COR-L47 (cell line): ENCODE measurements around the gene DUSP15.
"Not testable (repeated sequence)": the region's sequence is repeated elsewhere in the genome, so short reads cannot be mapped to it uniquely, and the experiment has no call there.

ENCODE experiments used
- DNase-seq: peaks from one replicate; lab custom pipeline; 2025; lab: John Stamatoyannopoulos, UW

Gene DUSP15

GRCh38 chr20:31869942-31870725 lies at the start of gene DUSP15, which contains the start of gene TTLL9:
TSS of gene DUSP15 (minus strand) at chr20:31870527. CDS start at chr20:31870337, 190 bp downstream.
TSS of gene TTLL9 (plus strand) at chr20:31870634. CDS start at chr20:31871127, 493 bp downstream.
- DNase-seq = no peak

- no peak for DNase-seq
Measured at GRCh38 chr20:31919410-31920155, 49.3 kb upstream of the DUSP15 start.

- no peak for DNase-seq
Measured at GRCh38 chr20:31918466-31919105, 48.3 kb upstream of the DUSP15 start.

- DNase-seq = not testable (repeated sequence)
Measured at GRCh38 chr20:31917962-31918412, 47.7 kb upstream of the DUSP15 start.

GRCh38 chr20:31916708-31917107 lies 46.4 kb upstream of the DUSP15 start:
- DNase-seq = no peak

GRCh38 chr20:31915491-31916280 lies 45.4 kb upstream of the DUSP15 start:
- DNase-seq = no peak

GRCh38 chr20:31914170-31914569 lies 43.8 kb upstream of the DUSP15 start:
- no peak for DNase-seq

GRCh38 chr20:31913431-31914157 lies 43.3 kb upstream of the DUSP15 start:
- no peak for DNase-seq

- no peak for DNase-seq
Measured at GRCh38 chr20:31910071-31910803, 39.9 kb upstream of the DUSP15 start.

- no peak for DNase-seq
Measured at GRCh38 chr20:31909253-31910070, 39.1 kb upstream of the DUSP15 start.

- no peak for DNase-seq
Measured at GRCh38 chr20:31908424-31908823, 38.1 kb upstream of the DUSP15 start.

- no peak for DNase-seq
Measured at GRCh38 chr20:31908016-31908415, 37.7 kb upstream of the DUSP15 start.

- no peak for DNase-seq
Measured at GRCh38 chr20:31907046-31907445, 36.7 kb upstream of the DUSP15 start.

- no peak for DNase-seq
Measured at GRCh38 chr20:31906001-31906400, 35.7 kb upstream of the DUSP15 start.

GRCh38 chr20:31903627-31904386 lies 33.5 kb upstream of the DUSP15 start:
- DNase-seq = no peak

GRCh38 chr20:31901615-31902014 lies 31.3 kb upstream of the DUSP15 start:
- no peak for DNase-seq

GRCh38 chr20:31897541-31897940 lies 27.2 kb upstream of the DUSP15 start:
- no peak for DNase-seq

- DNase-seq = no peak
Measured at GRCh38 chr20:31896049-31896448, 25.7 kb upstream of the DUSP15 start.
